ENCODE data around the gene ATG2B.

ATG2B gene

DNA sequence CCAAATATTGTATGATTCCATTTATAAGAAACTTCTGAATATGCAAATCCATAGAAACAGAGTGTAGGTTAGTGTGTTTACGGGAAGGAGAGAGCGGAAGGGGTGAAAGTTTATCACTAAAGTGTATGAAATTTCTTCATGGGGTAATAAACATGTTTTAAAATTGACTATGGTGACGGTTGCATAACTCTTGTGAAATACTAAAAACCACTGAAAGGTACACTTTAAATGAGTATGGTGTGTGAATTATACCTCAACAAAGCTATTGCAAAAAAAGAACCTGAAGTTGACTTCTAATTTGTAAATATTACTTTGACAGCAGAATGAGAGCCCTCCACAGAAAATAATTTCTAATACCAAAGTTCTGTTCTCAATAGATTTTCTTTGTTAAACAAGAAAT is 47.1 kb downstream of the ATG2B start:
- no peak for DNase-seq

DNA sequence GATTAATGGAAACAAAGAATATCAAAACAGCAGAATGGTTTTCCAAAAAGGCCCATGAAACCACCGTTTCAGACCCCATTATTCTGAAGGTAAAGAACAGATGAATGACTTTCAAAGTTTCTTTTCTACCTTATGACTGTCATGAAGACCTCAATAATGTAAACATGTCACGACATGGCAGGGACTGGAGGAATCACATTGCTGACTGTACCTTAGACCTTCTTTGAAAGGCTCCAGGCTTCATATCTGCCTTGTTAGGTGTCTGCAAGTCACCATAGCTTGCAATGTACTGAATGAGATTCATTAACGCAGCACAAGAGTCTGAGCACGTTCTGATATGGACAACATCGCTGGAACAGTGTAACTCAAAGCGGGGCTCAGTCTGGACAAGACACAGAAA is 52.2 kb downstream of the ATG2B start:
- DNase-seq = no peak

- DNase-seq = no peak
Observed at GRCh38 chr14:96309896-96310330, 53.2 kb downstream of the ATG2B start.

GRCh38 chr14:96309133-96309895 is 53.8 kb downstream of the ATG2B start:
- no peak for DNase-seq

DNA sequence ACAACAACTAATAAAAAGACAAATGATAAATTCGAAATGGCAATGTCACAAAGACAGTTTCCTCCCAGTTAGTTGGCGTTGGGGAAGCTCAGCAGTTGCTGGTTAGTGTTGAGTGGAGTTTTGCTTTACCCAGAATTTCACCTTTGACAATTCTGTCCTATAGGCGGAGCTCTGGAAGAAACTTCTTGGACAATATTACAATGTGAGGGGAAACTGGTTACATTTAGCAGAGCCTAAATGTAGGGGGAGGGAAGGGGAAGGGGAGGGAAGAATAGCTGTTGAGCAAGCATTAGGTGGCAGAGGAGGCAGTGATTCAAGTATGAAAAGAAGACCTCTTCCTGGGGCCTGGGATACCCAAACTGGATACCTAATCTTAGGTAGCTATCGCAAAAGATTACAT is 55.7 kb downstream of the ATG2B start:
- DNase-seq = no peak

DNA sequence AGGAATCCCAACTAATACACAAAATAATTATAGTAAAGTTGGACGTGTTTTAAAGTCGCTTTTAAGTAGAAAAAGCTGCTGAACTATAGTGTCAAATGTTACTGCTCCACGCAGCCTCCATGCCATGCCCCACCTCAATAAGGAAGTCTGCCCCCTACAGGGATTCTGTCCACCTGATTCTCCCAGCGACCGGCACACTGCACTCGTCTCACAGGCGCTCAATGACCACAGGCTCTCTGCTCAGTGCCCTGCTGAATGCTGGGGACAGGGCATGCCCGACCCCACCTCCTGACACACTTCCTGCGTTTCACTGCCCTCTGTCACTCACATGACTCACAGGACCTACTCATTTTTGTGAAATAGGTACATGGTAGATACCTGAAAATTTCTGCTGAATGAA is 58.2 kb downstream of the ATG2B start:
- DNase-seq = no peak

DNA sequence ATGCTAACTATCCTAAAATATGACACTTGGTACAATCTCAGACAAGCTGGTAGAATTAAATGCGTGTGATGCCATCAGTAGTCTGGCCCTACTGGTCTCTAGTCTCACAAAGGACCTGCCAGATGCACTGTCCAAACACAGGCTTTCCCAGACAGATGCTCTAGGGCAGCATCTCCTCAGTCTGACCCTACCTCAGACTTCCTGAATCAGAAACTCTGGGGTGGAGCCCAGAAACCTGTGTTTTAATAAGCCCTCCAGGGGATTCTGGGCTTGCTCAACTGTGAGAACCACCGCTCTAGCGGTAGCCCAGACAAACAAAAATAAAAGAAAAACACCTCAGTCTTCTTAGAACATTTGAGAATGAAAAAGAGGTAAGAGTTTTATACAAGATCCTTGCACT is 59.2 kb downstream of the ATG2B start:
- no peak for DNase-seq

GRCh38 chr14:96299441-96299840 is 63.7 kb downstream of the ATG2B start:
- peak in 6 of 56 donors; percentile 1 to 13 (median 6) for DNase-seq

- DNase-seq = no peak
Observed at GRCh38 chr14:96297997-96298515, 65.1 kb downstream of the ATG2B start.

DNA sequence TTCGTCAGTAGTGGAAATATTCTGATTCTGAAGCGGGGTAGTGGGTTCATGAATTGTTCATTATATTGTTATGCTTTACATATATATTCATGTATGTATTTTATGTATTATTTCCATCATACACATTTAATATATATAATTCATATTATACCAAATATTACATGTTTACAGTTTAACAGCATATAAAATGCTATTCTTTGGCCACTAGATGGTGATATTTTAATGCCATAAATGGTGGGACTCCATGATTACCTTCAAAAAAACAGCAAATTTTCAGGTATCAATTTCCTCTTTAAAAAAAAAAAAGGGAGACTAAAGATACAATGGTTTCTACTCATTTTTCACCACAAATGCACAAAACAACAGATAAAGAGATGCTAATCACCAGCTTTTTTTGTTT is 66.1 kb downstream of the ATG2B start:
- no peak for DNase-seq

DNA sequence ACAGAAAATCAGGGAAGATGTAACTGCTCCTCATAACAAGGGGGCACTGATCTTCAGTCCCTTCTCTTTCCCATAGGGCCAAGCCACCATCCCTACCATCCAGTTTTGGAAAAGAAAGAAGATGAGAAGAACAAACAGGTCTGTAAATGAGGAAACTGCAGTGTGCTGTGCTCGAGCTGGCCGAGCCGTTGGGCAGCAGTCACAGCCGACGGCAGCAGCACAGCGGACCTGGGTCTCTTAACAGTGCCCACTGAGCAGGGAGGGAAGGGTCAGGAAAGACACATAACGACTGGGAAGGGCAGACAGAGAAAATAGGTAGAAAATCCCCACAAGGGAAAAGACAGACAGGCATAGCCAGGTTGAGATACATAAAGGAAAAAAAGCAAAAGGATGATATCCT is 68.9 kb downstream of the ATG2B start:
- DNase-seq = no peak

DNA sequence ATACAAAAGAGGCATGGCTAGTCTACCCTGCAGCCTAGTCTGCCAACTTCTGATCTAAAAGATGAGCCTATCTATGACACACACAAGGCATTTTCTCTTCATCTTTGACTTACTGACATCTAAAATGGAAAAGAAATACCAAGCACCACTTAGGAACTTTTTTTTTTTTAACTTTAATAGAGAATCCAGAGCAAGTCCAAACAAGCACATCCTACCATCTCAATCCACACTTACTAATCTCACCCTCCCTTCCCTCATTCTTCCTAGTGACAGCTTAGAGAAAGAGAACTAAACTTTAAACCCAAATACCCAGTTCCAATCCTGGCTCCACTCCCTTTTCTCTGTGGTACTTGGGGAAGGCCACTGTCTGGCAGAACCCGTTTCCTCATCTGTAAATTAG is 75.3 kb downstream of the ATG2B start:
- DNase-seq = no peak

- DNase-seq = no peak
Observed at GRCh38 chr14:96286251-96286650, 76.9 kb downstream of the ATG2B start.

DNA sequence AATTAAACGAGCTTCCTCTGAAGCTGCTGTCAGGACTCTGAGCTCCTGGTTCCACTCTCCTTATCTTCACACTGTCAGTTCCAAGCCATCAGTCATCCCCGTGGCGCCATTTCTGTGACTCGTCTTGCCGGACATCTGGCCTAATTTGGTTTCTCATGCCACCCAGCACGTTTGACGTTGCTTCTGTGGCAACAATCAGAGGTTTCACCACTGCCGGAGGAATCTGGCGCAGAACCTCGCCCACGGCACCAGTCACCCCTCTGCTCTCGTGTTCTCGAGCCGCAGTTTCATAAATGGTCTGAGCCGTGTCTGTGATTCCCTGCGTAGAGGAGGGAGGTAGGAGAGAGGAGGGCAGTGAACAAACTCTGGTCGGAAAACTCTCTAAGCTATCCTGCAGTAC is 77.5 kb downstream of the ATG2B start:
- no peak for DNase-seq

DNA sequence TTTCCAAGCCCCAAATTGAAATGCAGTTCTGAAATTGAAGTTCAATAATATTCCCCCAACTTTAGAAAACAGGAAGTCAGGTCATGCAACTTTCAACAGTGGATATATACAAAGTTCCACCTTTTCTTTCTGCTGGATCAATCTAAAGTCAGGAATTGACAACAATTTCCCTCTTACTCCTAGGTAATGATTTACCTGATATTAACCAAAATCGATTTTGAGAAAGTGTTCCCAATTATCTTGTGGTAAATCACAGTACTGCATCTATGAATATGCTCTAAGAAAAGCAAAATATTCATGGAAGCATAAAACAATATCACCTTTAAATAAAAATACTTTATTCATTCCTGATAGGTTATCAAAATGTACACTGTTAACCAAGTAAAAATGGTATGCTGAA is 78.7 kb downstream of the ATG2B start:
- DNase-seq = no peak

GRCh38 chr14:96284008-96284407 is 79.1 kb downstream of the ATG2B start:
- DNase-seq = no peak

DNA sequence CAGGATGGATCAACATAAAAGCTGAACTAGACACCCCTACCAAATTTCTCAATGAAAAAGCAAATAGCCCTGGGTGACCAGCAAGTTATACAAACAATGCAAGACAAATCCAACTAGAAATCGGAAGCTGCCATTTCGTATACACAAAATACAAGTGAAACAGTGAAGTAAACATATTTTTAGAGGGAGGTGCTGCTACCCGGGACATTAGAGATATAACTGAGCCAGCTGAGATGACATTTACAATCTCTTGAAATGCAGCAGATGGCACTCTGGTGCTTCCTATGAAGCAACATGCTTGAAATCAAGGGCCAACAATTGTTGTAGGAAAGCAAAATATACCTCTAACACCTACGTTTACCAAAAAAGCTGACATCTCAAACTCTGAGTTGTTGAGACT is 81.7 kb downstream of the ATG2B start:
- no peak for DNase-seq

DNA sequence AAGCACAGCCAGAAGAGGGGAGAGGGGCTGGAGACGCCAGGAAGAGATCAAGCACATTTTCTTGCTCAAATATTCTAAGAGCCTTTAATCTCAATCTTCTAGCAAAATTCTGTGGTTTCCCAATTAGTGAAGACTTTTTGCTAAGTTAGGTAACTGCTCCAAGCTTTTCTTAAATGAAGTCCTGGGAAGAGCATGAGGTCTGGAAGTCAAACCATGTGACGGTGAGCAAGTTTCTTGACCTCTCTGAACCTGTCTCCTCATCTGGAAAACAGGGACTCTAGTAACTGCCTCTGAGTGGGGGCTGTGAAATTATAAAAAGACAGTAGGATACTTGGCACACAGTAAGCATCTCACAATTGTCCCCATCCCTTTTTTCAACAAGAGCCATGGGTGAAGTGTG is 83.0 kb downstream of the ATG2B start:
- no peak for DNase-seq

DNA sequence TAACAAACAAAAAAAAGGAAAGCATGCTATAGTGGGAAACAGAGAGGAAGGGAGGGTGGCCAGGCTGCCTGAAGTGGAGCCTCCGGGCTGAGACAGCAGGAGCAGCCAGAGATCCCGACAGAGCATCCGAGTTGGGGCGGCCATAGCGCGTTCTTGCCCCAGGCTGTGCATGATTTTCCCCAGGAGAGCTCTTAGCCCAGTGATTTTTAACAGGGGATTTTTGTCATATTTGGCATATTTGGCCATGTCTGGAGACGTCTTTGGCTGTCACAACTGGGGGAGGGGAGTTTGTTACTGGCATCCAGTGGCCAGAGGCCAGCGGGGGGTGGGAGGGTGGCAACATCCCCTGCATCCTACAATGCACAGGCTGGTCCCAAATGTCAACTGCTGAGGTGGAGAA is 83.6 kb downstream of the ATG2B start:
- DNase-seq = no peak

DNA sequence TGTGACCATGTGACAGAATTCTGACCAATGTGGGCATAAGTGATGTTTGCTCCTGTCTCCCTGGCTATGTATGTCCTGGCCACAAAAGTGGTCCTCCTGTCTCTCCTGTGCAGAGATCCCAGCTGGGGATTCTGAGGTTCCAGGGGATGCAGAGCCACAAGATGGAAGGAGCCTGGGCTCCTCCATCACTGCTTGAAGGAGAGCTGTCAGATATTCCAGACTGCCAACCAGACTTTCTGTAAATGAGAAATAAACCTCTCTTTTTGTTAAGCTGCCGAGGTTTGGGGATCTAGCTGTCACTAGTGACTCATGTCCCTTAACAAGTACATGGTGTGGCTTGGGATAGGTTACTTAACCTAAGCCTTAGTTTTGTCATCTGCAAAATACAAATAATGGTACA is 85.3 kb downstream of the ATG2B start:
- DNase-seq = no peak

DNA sequence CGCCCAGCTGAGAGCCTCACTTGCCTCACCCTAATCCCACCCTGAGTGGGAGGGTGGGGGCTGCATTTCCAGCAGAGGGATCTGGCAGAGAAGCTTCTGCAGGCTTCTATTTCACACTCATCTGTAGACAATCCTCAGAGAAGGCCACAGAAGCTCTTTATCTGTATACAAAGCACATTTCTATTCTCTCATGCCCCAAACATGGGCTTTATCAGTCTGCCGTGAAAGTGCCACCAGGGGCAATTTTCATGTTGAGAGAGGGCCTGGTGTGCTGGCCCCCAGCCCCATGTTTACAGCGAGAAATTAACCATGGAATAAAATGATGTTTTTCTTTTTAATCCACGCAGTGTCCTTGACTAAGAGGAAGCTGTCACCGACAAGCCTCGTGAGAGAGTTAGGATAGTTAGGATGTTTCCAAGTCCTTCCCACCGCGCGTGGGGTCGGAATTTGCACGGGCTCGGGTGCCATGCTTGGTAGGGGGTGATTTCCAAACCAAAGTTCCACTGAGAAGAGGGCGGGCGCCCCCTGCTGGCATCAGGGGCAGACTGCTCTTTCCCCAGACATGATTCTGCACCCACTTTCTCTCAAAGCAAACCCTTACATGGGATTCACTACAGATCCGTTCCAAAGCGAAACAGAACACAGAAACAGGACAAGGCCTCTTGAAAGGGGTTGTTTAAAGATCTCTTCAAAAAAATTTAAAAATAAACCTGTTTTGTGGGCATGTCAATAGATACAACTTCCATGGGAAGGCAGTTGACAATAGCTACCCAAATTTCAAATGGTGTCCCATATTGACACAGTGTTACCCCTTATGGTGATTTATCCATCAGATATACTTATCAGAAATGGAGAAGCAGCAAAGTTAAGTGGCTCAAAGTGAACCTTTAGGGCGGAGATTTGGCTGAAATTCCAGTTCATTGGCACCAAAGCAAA is 87.7 kb downstream of the ATG2B start:
- DNase-seq = peak in 52 of 56 donors; percentile 15 to 89 (median 68)

- DNase-seq = peak in 39 of 56 donors; percentile 5 to 66 (median 33)
Observed at GRCh38 chr14:96274543-96274942, 88.6 kb downstream of the ATG2B start.
